ENCODE data around the gene CDH2.

DNA sequence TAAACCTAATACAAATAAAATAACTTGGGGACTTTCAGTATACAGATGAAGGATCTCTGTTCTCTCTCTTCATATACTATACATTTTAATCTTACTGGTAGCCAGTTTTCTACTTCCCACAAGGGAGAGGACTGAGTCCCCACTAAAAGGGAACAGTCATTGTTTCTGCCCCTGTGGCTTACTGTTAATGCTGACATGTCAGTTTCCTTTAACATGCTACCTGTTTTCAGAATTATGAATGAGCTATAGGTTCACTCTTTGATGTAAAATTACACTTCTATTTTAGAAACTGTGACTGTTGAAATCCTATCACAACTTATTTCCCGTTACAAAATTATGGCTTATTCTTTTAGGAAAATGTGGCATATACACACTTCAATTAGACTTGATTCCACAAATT is 207.7 kb downstream of the CDH2 start:
- TF ChIP-seq, protein P1, sequence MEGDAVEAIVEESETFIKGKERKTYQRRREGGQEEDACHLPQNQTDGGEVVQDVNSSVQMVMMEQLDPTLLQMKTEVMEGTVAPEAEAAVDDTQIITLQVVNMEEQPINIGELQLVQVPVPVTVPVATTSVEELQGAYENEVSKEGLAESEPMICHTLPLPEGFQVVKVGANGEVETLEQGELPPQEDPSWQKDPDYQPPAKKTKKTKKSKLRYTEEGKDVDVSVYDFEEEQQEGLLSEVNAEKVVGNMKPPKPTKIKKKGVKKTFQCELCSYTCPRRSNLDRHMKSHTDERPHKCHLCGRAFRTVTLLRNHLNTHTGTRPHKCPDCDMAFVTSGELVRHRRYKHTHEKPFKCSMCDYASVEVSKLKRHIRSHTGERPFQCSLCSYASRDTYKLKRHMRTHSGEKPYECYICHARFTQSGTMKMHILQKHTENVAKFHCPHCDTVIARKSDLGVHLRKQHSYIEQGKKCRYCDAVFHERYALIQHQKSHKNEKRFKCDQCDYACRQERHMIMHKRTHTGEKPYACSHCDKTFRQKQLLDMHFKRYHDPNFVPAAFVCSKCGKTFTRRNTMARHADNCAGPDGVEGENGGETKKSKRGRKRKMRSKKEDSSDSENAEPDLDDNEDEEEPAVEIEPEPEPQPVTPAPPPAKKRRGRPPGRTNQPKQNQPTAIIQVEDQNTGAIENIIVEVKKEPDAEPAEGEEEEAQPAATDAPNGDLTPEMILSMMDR (conservative IDR thresholded peaks at IDR 0.05), result no peak
- TF ChIP-seq EZH2 (IDR thresholded peaks at IDR 0.05; ENCODE audit: low read depth), result no peak
